Liver (tissue), 3 donors: ENCODE results near the gene PLA2G4D.

Experiments used
- FOXA1 ChIP-seq: IDR thresholded peaks from 2 replicates; pipeline ENCODE4 v1.6.1; 2016; ENCODE audit warnings: antibody characterized with exemption
- GABPA ChIP-seq, 2 donors: IDR thresholded peaks in 1 of 2; conservative IDR thresholded peaks in 1 of 2; 2 replicates each; pipeline ENCODE4 v1.6.1; 2016; ENCODE audit warnings: antibody characterized with exemption in 2 of 2, mild to moderate bottlenecking in 1 of 2, moderate library complexity in 1 of 2
- HNF4G ChIP-seq: IDR thresholded peaks from 2 replicates; pipeline ENCODE4 v1.6.1; 2016; ENCODE audit warnings: antibody characterized with exemption
- JUND ChIP-seq, 2 donors: IDR thresholded peaks; 2 replicates each; pipeline ENCODE4 v1.6.1; 2016; ENCODE audit warnings: antibody characterized with exemption in 2 of 2
- RAD21 ChIP-seq, 2 donors: IDR thresholded peaks; 2 replicates each; pipeline ENCODE4 v1.6.1; 2016; ENCODE audit warnings: antibody characterized with exemption in 2 of 2, mild to moderate bottlenecking in 2 of 2
- TAF1 ChIP-seq: conservative IDR thresholded peaks from 2 replicates; pipeline ENCODE4 v1.6.1; 2016; ENCODE audit warnings: antibody characterized with exemption, mild to moderate bottlenecking
- YY1 ChIP-seq: IDR thresholded peaks from 2 replicates; pipeline ENCODE4 v1.6.1; 2016; ENCODE audit warnings: antibody characterized with exemption, mild to moderate bottlenecking
- TF ChIP-seq, protein P1 (sequence below): fragments of 150-350 bp; IDR thresholded peaks from 2 replicates; pipeline ENCODE4 v1.5.1; 2017; ENCODE audit warnings: improper control_type of control experiment, low read depth, low read length; ENCODE audit not compliant: missing input control
- TF ChIP-seq, protein P2 (sequence below): IDR thresholded peaks from 2 replicates; pipeline ENCODE4 v1.6.1; 2016; ENCODE audit warnings: antibody characterized with exemption
- donor health status: healthy.
- donor health status: healthy.

DNA sequence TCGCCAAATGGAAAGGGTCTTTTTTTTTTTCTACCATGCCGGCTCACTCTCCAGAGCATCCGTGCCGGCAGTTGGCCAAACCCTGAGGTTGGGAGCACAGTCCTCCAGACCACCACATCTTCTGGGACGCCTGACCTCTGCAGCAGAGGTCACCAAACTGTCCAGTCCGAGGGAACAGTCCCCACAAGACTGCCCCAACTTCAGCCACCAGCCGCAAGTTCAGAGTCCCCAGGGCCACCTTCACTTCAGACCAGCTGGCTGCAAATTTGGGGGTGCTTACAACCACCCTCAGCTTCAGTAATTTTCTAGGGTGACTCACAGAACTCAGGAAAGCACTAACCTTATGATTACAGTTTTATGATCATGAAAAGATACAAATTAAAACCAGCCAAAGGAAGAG lies 28.9 kb downstream of the PLA2G4D start:
- TF ChIP-seq, protein P1, sequence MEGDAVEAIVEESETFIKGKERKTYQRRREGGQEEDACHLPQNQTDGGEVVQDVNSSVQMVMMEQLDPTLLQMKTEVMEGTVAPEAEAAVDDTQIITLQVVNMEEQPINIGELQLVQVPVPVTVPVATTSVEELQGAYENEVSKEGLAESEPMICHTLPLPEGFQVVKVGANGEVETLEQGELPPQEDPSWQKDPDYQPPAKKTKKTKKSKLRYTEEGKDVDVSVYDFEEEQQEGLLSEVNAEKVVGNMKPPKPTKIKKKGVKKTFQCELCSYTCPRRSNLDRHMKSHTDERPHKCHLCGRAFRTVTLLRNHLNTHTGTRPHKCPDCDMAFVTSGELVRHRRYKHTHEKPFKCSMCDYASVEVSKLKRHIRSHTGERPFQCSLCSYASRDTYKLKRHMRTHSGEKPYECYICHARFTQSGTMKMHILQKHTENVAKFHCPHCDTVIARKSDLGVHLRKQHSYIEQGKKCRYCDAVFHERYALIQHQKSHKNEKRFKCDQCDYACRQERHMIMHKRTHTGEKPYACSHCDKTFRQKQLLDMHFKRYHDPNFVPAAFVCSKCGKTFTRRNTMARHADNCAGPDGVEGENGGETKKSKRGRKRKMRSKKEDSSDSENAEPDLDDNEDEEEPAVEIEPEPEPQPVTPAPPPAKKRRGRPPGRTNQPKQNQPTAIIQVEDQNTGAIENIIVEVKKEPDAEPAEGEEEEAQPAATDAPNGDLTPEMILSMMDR: no peak
- TF ChIP-seq FOXA1 (no peak), TAF1 (no peak), YY1 (no peak), GABPA (IDR thresholded peaks at IDR 0.05 in 1 of 2, conservative IDR thresholded peaks at IDR 0.05 in 1 of 2) (no peak), JUND (IDR thresholded peaks at IDR 0.05) (no peak), RAD21 (IDR thresholded peaks at IDR 0.05) (no peak), HNF4G (no peak)
- TF ChIP-seq, protein P2, sequence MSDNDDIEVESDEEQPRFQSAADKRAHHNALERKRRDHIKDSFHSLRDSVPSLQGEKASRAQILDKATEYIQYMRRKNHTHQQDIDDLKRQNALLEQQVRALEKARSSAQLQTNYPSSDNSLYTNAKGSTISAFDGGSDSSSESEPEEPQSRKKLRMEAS: no peak
